Choroid plexus epithelial cell (primary cell): ENCODE data around the gene DDX25.

Source experiments
- DNase-seq: peaks from one replicate; pipeline ENCODE4 v3.0.0-alpha.2; 2010; ENCODE audit warnings: low read depth
- H3K4me3 ChIP-seq: 2 replicates; pipeline ENCODE4 v1.5.1; 2011; ENCODE audit warnings: low read depth, mild to moderate bottlenecking, control low read depth, low read length, moderate library complexity
- CTCF ChIP-seq: conservative IDR thresholded peaks from 2 replicates; pipeline ENCODE4 v1.5.1; 2011; ENCODE audit warnings: low read depth, mild to moderate bottlenecking, control low read depth, inconsistent platforms, low read length, moderate library complexity

DDX25 gene

GRCh38 chr11:125967515-125967914, 63.2 kb downstream of the DDX25 start:
- DNase-seq: no peak
- TF ChIP-seq CTCF: no peak
- H3K4me3 ChIP-seq: no peak overlapping the region

- H3K4me3 ChIP-seq: no peak overlapping the region
- DNase-seq: no peak
- TF ChIP-seq CTCF: no peak
Observed at GRCh38 chr11:125968354-125968753, 64.0 kb downstream of the DDX25 start.

- no peak for DNase-seq
- TF ChIP-seq CTCF: no peak
- no peak overlapping the region for H3K4me3 ChIP-seq
Observed at GRCh38 chr11:125971618-125972017, 67.3 kb downstream of the DDX25 start.

- H3K4me3 ChIP-seq: no peak overlapping the region
- TF ChIP-seq CTCF: no peak
- DNase-seq: no peak
Observed at GRCh38 chr11:125974284-125974683, 70.0 kb downstream of the DDX25 start.

- TF ChIP-seq CTCF: no peak
- no peak for DNase-seq
- H3K4me3 ChIP-seq: no peak overlapping the region
Observed at GRCh38 chr11:125975634-125976033, 71.3 kb downstream of the DDX25 start.

GRCh38 chr11:125976156-125976555, 71.8 kb downstream of the DDX25 start:
- H3K4me3 ChIP-seq: no peak overlapping the region
- no peak for TF ChIP-seq CTCF
- DNase-seq: no peak

- TF ChIP-seq CTCF: no peak
- H3K4me3 ChIP-seq: no peak overlapping the region
- DNase-seq: no peak
Observed at GRCh38 chr11:125977333-125977732, 73.0 kb downstream of the DDX25 start.
